ENCODE data around the gene RBM17. TPM values are rescaled to one million over a fixed set of nuclear protein-coding genes. Genes with fewer than 3 reads are reported as not detected.

The RBM17 gene
- total RNA-seq, 1 experiment from 2014 or later, result 133 TPM

DNA sequence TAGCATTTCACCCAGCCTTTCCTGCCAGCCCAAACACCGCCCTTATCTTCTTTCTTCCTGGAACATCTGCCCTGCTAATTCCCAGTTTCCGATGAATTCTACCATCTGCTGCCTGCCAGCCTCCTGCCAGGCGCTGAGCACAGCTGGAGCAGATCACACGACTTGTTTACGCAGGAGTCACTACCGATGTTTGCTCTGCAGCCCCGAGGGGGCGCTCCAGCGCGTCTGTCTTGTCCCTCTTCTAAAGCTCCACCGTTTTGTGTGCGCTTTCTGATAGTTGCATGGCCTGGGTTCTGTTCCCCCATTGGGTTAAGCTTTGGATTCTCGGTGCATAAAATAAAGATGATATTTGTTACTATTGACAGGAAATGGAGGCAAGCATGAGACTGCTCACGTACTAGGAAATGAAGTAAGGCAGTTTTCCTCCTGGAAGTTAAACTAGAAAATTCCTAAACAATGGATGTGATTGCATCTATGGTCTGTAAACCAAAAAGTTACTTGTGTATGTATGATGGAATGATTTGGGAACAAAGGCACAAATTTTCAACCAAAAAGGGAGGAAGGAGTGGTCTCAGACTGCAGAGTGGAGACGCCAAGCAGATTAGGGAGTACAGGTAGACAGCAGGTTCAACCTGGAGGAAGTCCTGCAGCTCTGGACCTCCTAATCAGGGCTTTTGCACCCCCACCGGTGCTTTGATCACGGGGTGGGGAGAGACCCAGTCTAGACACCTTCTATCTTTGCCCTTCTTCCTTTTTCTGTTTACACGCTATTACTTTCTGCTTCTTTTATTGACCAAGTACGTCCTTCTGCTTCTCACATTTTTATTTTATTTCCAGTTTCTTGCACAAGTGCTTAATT is 2.2 kb upstream of the RBM17 start:
- no peaks in the 10 kb centered on the region for H3K9me3 Mint-ChIP-seq (ENCODE audit: low read depth, unreplicated experiment)
- CTCF ChIA-PET, result interaction anchor here (0.6 to 1.5 kb wide), 7 partner anchors 13 to 319 kb away, joined by 4 to 7 read pairs (median 4); partner anchors contain the start of genes ANKRD16 and FBH1
- TF ChIP-seq CTCF (IDR thresholded peaks at IDR 0.05; ENCODE audit: unreplicated experiment), result peak; percentile 87
- no peak overlapping the region for H3K27ac Mint-ChIP-seq (ENCODE audit: unreplicated experiment)
- no peak overlapping the region for H3K4me3 Mint-ChIP-seq (ENCODE audit: low read depth, unreplicated experiment)
- peaks cover 31% of the 10 kb centered on the region for H3K4me1 Mint-ChIP-seq (ENCODE audit: low read depth, unreplicated experiment)
- peaks cover 24% of the 10 kb centered on the region for H3K27me3 Mint-ChIP-seq (ENCODE audit: unreplicated experiment)
- peaks cover 22% of the 10 kb centered on the region for H3K36me3 Mint-ChIP-seq (ENCODE audit: insufficient read depth, unreplicated experiment)
- peak; percentile 89 for DNase-seq
- intact Hi-C loops (cut with micrococcal nuclease; ENCODE audit: unreplicated experiment), result loop anchor here (2.0 to 5.0 kb wide), 2 partner anchors 74 to 136 kb away; no protein-coding TSS in a partner anchor
- no TSS peak for BruUV-seq (replicated peaks)

DNA sequence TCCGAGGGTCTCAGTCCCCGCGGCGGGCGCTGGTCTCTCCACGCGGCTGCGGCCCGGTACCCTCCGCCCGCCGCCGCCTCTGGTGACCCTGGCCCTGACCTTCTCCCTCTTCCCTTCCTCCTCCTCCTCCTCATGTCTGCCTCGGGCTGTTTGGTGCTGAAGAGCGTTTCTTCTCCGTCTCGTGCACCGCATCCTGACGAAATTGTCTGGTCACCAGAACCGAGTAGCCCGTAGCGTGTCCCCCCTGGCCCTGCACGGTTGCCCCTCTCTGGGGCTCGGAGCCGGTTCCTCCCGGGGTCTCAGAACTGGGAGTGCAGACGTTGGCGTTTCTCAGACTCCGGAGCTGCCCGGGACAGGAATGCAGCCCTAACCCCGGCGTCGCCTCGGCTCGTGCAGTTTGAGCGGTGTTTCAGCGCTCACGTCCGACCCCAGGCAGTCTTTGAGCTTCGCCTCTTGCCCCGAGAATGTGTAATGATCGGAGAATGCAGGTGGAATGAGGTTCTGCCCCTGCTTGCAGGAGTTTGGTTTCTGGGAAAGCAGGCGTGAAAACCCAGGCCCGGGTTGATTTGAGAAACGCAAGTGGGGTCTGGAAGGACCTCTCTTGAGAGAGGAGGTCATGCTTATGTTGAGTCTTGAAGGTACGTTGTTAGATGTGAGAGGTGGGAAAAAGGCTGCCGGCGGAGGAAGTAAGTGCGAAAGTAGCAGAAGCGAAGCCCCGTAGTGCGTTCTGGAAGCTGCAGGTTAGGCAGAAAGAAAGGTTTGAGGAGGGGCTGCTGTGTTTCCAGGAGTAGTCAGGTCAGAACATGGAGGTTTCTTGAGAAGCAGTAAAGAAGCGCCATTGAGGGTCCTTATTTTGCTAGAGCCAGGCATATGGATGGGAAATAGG is 743 bp downstream of the RBM17 start:
- Mint-ChIP-seq H3K36me3 (ENCODE audit: insufficient read depth, unreplicated experiment) (peaks cover 22% of the 10 kb centered on the region), H3K4me3 (ENCODE audit: low read depth, unreplicated experiment) (peak overlapping the region; percentile 85), H3K4me1 (ENCODE audit: low read depth, unreplicated experiment) (peaks cover 43% of the 10 kb centered on the region), H3K27ac (ENCODE audit: unreplicated experiment) (peak overlapping the region; percentile 56), H3K9me3 (ENCODE audit: low read depth, unreplicated experiment) (no peaks in the 10 kb centered on the region), H3K27me3 (ENCODE audit: unreplicated experiment) (no peaks in the 10 kb centered on the region)
- BruUV-seq (replicated peaks), result TSS peak; percentile 34
- DNase-seq, result peak; percentile 20
- CTCF ChIA-PET, result interaction anchor here (0.5 to 1.3 kb wide), 3 partner anchors 21 to 312 kb away, joined by 3 to 5 read pairs (median 5); no protein-coding TSS in a partner anchor
- TF ChIP-seq CTCF (IDR thresholded peaks at IDR 0.05; ENCODE audit: unreplicated experiment), result no peak
- intact Hi-C loops (cut with micrococcal nuclease; ENCODE audit: unreplicated experiment), result loop anchor here (5.0 kb wide), 1 partner anchor 77 kb away; no protein-coding TSS in a partner anchor

- intact Hi-C loops (cut with micrococcal nuclease; ENCODE audit: unreplicated experiment), result no loop called here
- Mint-ChIP-seq H3K36me3 (ENCODE audit: insufficient read depth, unreplicated experiment) (peaks cover 25% of the 10 kb centered on the region), H3K27me3 (ENCODE audit: unreplicated experiment) (no peaks in the 10 kb centered on the region), H3K4me3 (ENCODE audit: low read depth, unreplicated experiment) (no peak overlapping the region), H3K27ac (ENCODE audit: unreplicated experiment) (no peak overlapping the region), H3K9me3 (ENCODE audit: low read depth, unreplicated experiment) (no peaks in the 10 kb centered on the region), H3K4me1 (ENCODE audit: low read depth, unreplicated experiment) (peaks cover 36% of the 10 kb centered on the region)
- no peak for DNase-seq
- CTCF ChIA-PET, result no interaction called here
- no peak for TF ChIP-seq CTCF (IDR thresholded peaks at IDR 0.05; ENCODE audit: unreplicated experiment)
- no TSS peak for BruUV-seq (replicated peaks)
These were observed 2.8 kb downstream of the RBM17 start for GRCh38 chr10:6091630-6092029.

- no peak for TF ChIP-seq CTCF (IDR thresholded peaks at IDR 0.05; ENCODE audit: unreplicated experiment)
- no peak overlapping the region for H3K27ac Mint-ChIP-seq (ENCODE audit: unreplicated experiment)
- no peaks in the 10 kb centered on the region for H3K9me3 Mint-ChIP-seq (ENCODE audit: low read depth, unreplicated experiment)
- H3K27me3 Mint-ChIP-seq (ENCODE audit: unreplicated experiment), result no peaks in the 10 kb centered on the region
- no peak overlapping the region for H3K4me3 Mint-ChIP-seq (ENCODE audit: low read depth, unreplicated experiment)
- H3K4me1 Mint-ChIP-seq (ENCODE audit: low read depth, unreplicated experiment), result peaks cover 36% of the 10 kb centered on the region
- no peak for DNase-seq
- H3K36me3 Mint-ChIP-seq (ENCODE audit: insufficient read depth, unreplicated experiment), result peaks cover 34% of the 10 kb centered on the region
- no TSS peak for BruUV-seq (replicated peaks)
- CTCF ChIA-PET, result interaction anchor here (1.0 kb wide), 1 partner anchor 27 kb away, joined by 3 read pairs; no protein-coding TSS in a partner anchor
- intact Hi-C loops (cut with micrococcal nuclease; ENCODE audit: unreplicated experiment), result no loop called here
These were observed 3.9 kb downstream of the RBM17 start for GRCh38 chr10:6092731-6093130.
